T47D (cell line): ENCODE data around the gene TNIK.
"Not testable (repeated sequence)": the region's sequence is repeated elsewhere in the genome, so short reads cannot be mapped to it uniquely, and the experiment has no call there.

Experiments
- DNase-seq, 2 experiments: peaks; one replicate each; pipeline versions ENCODE4 v3.0.0 to v3.0.0-alpha.2; 2011 to 2012; ENCODE audit warnings: low read depth in 1 of 2, low spot score in 1 of 2
- JUND ChIP-seq: IDR thresholded peaks from 2 replicates; pipeline ENCODE4 v1.6.1; 2012; ENCODE audit warnings: low read depth
- in situ Hi-C: cut with HindIII; loops from 2 replicates; pipeline ENCODE4 v1.10.0; 2016; ENCODE audit warnings: low sequenced_read_pairs, low pct_unique_long_range_greater_than_20kb

The TNIK gene

GRCh38 chr3:171133796-171134569 lies 326.2 kb downstream of the TNIK start:
- TF ChIP-seq JUND, result no peak
- DNase-seq, result no peak
- in situ Hi-C loops, result no loop called here

DNA sequence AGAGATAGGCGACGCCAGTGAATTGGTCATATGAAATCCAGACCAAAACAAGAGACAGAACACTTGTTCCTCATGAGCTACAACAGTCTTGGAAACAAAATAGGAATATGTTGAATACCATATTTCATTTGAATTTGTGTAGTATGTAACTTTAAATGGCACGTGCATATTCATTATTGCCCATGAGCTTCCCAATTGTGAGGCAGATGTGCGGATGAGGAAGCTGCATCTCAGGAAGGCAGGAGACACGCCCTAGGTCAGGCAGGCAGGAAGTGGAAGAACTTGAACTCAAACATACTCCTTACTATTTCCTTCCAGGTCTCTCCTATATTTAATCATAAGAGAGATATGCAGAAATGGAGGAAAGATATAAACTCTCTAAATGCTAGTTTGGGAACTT lies 326.9 kb downstream of the TNIK start:
- no peak for TF ChIP-seq JUND
- no peak for DNase-seq
- in situ Hi-C loops, result no loop called here

GRCh38 chr3:171132873-171133272 lies 327.3 kb downstream of the TNIK start:
- DNase-seq, result no peak
- no peak for TF ChIP-seq JUND
- in situ Hi-C loops, result no loop called here

GRCh38 chr3:171129827-171130226 lies 330.4 kb downstream of the TNIK start:
- TF ChIP-seq JUND, result no peak
- no peak for DNase-seq
- in situ Hi-C loops, result no loop called here

DNA sequence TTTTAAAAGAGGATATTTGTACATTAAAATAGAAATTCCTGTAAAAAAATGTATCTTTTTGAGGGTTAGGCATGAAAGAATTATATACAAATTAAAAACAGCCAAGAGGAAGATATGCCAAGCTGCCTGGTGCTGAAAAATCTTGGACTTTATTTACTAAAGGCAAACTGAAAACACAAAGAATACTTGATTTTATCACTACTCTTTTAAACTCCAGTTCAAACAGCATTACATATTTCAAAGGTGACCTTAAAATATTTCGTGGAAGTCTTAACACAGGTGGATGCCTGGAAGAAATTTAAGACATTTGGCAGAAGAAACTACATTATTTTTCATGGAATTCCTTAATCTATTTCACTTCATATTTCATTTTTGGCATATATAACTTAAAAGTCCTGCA lies 332.6 kb downstream of the TNIK start:
- DNase-seq, result peak; percentile 72 to 77
- in situ Hi-C loops, result no loop called here
- TF ChIP-seq JUND, result no peak; the same call in 1 of the 2 replicates

DNA sequence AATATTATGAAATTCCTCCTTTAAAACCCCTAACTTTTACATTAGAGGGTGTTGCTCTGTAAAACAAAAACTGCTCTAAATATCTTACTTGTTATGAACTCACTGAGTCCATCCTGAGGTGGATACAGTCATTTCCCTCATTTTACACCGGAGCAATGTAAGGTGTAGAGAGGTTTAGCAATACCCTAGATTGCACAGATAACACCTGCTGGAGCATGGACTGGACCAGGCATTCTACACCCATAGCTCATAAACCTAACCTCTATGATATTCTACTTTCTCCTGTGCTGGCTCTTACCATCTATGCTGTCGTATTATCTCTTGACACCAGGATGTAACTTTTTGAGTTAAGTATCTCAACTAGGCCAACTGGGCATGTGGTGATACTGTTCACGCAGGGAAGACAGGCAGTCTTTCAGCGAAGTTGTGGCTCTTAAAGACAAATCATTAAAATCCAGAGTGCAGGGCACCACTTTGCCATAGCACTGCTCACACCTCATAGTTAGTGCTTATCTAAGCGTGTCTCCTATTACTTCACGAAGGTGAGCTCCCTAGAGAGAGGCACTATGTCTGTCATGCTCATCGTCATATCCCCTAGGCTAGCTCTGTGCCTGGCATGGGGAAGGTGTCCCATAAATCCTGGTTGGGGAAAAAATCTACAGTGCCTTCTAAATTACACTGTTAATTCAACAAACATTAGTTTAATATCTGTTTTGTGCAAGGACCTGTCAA lies 333.6 kb downstream of the TNIK start:
- no peak for DNase-seq
- TF ChIP-seq JUND, result no peak
- in situ Hi-C loops, result no loop called here

DNA sequence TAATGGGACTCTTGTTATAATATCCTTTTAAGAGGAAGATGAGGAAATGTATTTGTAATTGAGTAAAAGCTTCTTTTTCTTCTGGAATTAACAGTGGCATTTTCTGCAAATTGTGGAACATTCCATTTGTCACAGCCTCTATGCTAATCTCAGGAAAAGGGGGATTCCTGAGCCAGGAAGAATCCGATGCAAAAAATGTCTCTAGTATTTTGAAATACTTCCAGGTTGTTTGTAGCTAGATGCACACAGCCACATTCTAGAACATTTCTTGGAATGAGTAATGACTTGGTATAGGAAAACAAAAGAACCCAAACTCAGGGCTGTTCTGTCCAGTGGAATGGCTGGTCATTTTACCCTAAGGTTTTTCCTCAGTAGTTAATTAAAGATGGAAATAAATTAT lies 335.2 kb downstream of the TNIK start:
- DNase-seq, result no peak
- in situ Hi-C loops, result no loop called here
- no peak for TF ChIP-seq JUND

DNA sequence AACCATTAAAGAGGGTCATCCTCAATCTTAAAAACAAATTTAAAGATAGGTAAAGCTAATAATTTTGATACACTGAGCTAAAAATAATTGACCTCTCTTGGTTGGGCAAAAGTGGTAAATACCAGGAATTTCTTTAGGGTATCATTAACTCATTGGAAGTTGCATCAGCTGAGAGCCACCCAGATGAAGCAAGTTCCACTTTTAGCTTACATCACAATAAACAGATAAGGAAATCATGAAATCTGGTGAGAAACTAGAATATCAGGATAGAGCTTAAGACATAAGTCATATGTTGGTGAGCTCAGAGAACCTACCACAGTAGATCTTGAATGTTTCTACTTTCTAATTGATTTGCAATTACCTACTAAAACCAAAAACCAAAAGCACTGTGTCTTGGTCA lies 336.3 kb downstream of the TNIK start:
- in situ Hi-C loops, result no loop called here
- no peak for TF ChIP-seq JUND
- no peak for DNase-seq

DNA sequence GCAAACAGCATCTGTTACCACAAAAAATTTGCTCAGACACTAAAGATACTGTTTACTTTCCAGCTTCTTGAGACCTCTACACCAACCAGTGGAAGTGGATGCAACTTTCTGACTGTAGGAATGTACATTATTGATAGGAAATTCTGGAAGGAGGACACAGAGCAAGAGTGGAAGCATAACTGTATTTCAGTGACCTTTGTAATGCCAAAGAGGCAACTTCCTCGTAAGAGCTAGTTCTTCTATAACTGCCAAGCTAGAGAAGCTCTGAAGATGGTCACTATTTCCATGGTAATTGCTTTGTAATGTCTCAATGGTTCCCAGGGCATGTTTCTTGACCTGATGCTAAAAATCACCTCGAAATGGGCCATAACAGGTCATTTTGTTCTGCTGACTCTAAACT lies 337.3 kb downstream of the TNIK start:
- no peak for DNase-seq
- TF ChIP-seq JUND, result no peak
- in situ Hi-C loops, result no loop called here

DNA sequence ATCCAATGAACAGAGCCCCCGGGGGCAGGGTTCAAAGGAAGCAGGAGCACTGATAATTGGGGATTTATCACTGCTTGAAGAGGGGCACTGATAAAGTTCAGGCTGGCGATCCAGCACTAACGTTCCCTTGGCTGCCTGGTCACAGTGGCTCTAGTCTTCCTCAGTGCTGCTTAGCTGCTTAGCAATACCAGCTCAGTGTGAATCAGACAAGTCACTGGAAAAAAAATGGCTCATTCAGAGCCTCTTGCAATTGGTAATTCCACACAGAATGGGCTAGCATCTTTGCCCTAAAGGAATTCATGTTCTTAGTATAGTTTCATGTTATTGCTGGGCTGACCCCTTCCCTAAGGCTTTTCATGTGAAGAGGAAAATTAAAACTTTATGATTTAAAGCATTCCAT lies 338.0 kb downstream of the TNIK start:
- no peak for TF ChIP-seq JUND
- in situ Hi-C loops, result no loop called here
- no peak for DNase-seq

GRCh38 chr3:171121801-171122200 lies 338.4 kb downstream of the TNIK start:
- in situ Hi-C loops, result no loop called here
- TF ChIP-seq JUND, result no peak
- no peak for DNase-seq

DNA sequence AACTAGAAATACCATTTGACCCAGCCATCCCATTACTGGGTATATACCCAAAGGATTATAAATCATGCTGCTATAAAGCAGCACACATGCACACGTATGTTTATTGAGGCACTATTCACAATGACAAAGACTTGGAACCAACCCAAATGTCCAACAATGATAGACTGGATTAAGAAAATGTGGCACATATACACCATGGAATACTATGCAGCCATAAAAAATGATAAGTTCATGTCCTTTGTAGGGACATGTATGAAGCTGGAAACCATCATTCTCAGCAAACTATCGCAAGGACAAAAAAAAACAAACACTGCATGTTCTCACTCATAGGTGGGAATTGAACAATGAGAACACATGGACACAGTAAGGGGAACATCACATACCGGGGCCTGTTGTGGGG lies 340.8 kb downstream of the TNIK start:
- in situ Hi-C loops, DNase-seq: not testable (repeated sequence)

DNA sequence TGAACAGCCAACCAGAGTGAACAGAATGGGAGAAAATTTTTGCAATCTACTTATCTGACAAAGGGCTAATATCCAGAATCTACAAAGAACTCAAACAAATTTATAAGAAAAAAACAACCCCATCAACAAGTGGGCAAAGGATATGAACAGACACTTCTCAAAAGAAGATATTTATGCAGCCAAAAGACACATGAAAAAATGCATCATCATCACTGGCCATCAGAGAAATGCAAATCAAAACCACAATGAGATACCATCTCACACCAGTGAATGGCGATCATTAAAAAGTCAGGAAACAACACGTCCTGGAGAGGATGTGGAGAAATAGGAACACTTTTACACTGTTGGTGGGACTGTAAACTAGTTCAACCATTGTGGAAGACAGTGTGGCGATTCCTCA lies 341.2 kb downstream of the TNIK start:
- DNase-seq, in situ Hi-C loops: not testable (repeated sequence)
